ENCODE measurements around the gene TUBB6.

The TUBB6 gene

GRCh38 chr18:12329125-12329698, 21.2 kb downstream of the TUBB6 start:
- no peak for DNase-seq (ENCODE audit: low read depth)
- no peak for TF ChIP-seq CTCF (IDR thresholded peaks at IDR 0.05; ENCODE audit: insufficient read depth, low read depth, low read length, missing control alignments)
- no peak overlapping the region for H3K4me3 ChIP-seq (ENCODE audit: low read depth, low read length)

DNA sequence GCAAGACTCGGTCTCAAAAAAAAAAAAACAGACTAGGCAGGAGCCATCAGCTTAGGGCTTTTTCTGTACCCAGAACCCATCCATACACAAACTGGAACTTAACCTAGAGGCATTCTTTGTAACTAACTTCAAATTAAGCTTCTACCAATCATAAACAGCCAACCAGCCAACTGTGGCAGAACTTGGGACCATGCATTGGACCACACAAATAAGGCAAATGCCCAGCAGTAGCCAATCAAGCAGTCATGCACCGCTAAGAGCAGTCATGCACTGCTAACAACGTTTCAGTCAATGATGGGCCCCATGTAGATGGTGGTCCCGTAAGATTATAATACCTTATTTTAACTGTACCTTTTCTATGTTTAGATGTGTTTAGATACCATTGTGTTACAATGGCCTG, 22.7 kb downstream of the TUBB6 start:
- DNase-seq (ENCODE audit: low read depth), result no peak
- TF ChIP-seq CTCF (IDR thresholded peaks at IDR 0.05; ENCODE audit: insufficient read depth, low read depth, low read length, missing control alignments), result no peak
- no peak overlapping the region for H3K4me3 ChIP-seq (ENCODE audit: low read depth, low read length)

DNA sequence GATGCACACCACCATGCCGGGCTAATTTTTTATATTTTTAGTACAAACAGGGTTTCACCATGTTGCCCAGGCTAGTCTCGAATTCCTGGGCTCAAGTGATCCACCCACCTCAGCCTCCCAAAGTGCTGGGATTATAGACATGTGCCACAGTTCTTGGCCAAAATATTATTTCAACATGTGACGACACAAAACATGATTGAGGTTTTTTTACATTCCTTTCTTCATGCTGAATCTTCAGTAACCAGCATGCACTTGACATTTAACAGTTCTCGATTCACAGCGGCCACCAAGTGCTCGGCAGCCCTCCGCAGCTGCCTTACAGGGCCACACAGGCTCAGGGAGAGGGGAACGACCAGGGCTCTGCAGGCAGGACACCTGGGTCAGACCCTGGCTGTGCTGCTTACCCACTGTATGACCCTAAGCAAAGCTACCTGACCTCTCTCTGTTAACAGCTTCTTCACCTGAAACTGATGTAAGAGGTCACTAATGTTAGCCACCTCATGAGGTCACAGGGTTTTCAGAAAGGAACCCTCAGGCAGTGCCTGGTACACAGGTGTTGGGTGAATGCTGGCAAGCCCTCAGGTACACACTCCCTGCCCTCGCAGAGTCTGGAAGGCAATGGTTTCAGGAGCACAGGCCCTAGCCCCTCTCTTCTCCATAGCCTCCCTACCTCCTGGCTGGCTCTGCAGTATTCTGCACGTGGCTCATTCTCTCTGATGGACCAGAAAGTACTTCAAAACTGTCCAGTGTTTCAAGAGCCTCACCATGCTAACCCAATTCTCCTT, 25.7 kb downstream of the TUBB6 start:
- no peak for DNase-seq (ENCODE audit: low read depth)
- no peak for TF ChIP-seq CTCF (IDR thresholded peaks at IDR 0.05; ENCODE audit: insufficient read depth, low read depth, low read length, missing control alignments)
- no peak overlapping the region for H3K4me3 ChIP-seq (ENCODE audit: low read depth, low read length)

DNA sequence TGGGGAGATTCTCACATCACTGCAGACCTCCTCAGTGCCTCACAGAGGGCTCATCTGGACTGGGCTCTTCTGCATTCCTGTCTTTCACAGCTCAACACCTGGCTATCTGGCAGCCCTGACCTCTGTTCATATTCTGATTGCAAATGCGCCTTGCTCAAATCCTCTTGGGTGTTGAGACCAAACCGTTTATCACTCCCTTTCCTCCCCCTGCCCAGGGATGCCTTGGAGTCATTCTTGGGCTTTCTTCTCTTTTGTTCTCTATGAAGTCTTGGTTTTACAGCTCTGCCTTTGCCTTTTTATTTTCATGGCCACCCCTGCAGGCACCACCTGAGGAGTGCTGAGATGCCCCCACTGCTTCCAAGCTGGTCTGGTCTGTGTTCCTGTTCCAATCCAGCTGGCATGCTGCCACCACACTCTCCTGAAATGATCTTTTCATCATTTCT, 26.3 kb downstream of the TUBB6 start:
- no peak for TF ChIP-seq CTCF (IDR thresholded peaks at IDR 0.05; ENCODE audit: insufficient read depth, low read depth, low read length, missing control alignments)
- no peak overlapping the region for H3K4me3 ChIP-seq (ENCODE audit: low read depth, low read length)
- DNase-seq (ENCODE audit: low read depth), result no peak

- no peak overlapping the region for H3K4me3 ChIP-seq (ENCODE audit: low read depth, low read length)
- no peak for DNase-seq (ENCODE audit: low read depth)
- no peak for TF ChIP-seq CTCF (IDR thresholded peaks at IDR 0.05; ENCODE audit: insufficient read depth, low read depth, low read length, missing control alignments)
These were observed 26.8 kb downstream of the TUBB6 start for GRCh38 chr18:12334863-12335262.

DNA sequence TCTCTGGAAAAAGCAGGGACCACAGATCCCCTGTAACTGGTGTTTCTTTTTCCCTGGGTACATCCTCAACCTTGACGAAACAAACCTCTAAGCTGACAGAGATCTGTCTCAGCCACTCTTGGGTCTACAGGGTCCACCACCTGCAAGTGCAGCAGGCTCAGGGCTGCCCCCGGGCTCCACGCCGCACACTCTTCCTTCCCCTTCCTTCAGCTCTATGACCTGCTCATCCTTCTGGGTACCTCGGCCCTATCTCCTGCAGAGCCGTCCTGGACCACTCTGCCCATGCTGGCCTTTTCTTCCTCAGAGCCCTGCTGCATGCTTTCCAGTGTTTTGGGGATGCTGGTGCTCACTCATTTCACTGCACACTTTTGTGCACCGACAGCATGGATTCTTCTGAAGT, 27.5 kb downstream of the TUBB6 start:
- no peak overlapping the region for H3K4me3 ChIP-seq (ENCODE audit: low read depth, low read length)
- no peak for TF ChIP-seq CTCF (IDR thresholded peaks at IDR 0.05; ENCODE audit: insufficient read depth, low read depth, low read length, missing control alignments)
- no peak for DNase-seq (ENCODE audit: low read depth)
